PC-9 (cell line): ENCODE data around the gene ARHGAP28. TPM values are rescaled to one million over a fixed set of nuclear protein-coding genes. Genes with fewer than 3 reads are reported as not detected.

Experiments used
- BruUV-seq: library from RNA; stranded (reverse); fragments of 400-500 nt; replicated peaks from 2 replicates; lab custom pipeline; 2021; lab: Mats Ljungman, UMichigan
- CTCF ChIA-PET: fragments of 300-600 bp; sonication (Branson Sonifier 250); formaldehyde crosslinking; loops from one replicate; lab custom pipeline; 2022; ENCODE audit warnings: antibody characterized with exemption; lab: Charles Lee
- POLR2A ChIA-PET: fragments of 300-600 bp; sonication (Branson Sonifier 250); formaldehyde crosslinking; loops from one replicate; lab custom pipeline; 2022; ENCODE audit warnings: antibody characterized with exemption; ENCODE audit not compliant: unreplicated experiment; lab: Charles Lee
- DNase-seq, 2 experiments: peaks; one replicate each; pipeline versions ENCODE4 v3.0.0 to v3.0.0-alpha.2; 2015 to 2022; ENCODE audit warnings: mixed read lengths in 1 of 2
- H2AFZ ChIP-seq: fragments of 200-600 bp; sonication (generic); 2 replicates; pipeline ENCODE4 v1.8.1; 2017; ENCODE audit warnings: antibody characterized with exemption
- H3F3A ChIP-seq: fragments of 200-600 bp; sonication (generic); 2 replicates; pipeline ENCODE4 v1.8.1; 2017; ENCODE audit warnings: antibody characterized with exemption, mild to moderate bottlenecking, low read depth; ENCODE audit not compliant: insufficient read depth
- H3K27ac ChIP-seq: fragments of 200-600 bp; sonication (generic); 2 replicates; pipeline ENCODE4 v1.6.1; 2016; ENCODE audit warnings: mixed run types
- H3K27me3 ChIP-seq: fragments of 200-600 bp; sonication (generic); 2 replicates; pipeline ENCODE4 v1.6.1; 2016; ENCODE audit warnings: low read depth, mixed run types; ENCODE audit not compliant: insufficient read depth
- H3K36me3 ChIP-seq: fragments of 200-600 bp; sonication (generic); 2 replicates; pipeline ENCODE4 v1.6.1; 2016; ENCODE audit warnings: low read depth, mixed run types
- H3K4me1 ChIP-seq: fragments of 200-600 bp; sonication (generic); replicated peaks from 2 replicates; pipeline ENCODE4 v1.6.1; 2016; ENCODE audit warnings: mixed run types; ENCODE audit not compliant: insufficient read depth
- H3K4me2 ChIP-seq: fragments of 200-600 bp; sonication (generic); 2 replicates; pipeline ENCODE4 v1.6.1; 2017; ENCODE audit warnings: mixed run types
- H3K4me3 ChIP-seq: fragments of 200-600 bp; sonication (generic); 2 replicates; pipeline ENCODE4 v1.6.1; 2016; ENCODE audit warnings: mixed run types
- H3K79me2 ChIP-seq: fragments of 200-600 bp; sonication (generic); 2 replicates; pipeline ENCODE4 v1.6.1; 2017; ENCODE audit warnings: low read depth, mixed run types
- H3K9me2 ChIP-seq: fragments of 200-600 bp; sonication (generic); 2 replicates; pipeline ENCODE4 v1.8.1; 2017; ENCODE audit warnings: mild to moderate bottlenecking; ENCODE audit not compliant: insufficient read depth
- H3K9me3 ChIP-seq: fragments of 200-600 bp; sonication (generic); 2 replicates; pipeline ENCODE4 v1.8.1; 2016; ENCODE audit warnings: low read depth; ENCODE audit not compliant: insufficient read depth
- H4K20me1 ChIP-seq: fragments of 200-600 bp; sonication (generic); 2 replicates; pipeline ENCODE4 v1.8.1; 2017; ENCODE audit not compliant: insufficient read depth
- EZH2 ChIP-seq: fragments of 200-600 bp; sonication (generic); IDR thresholded peaks from 2 replicates; pipeline ENCODE4 v1.8.0; 2017; ENCODE audit warnings: antibody characterized with exemption, low read depth
- intact Hi-C: fragments of 100-400 bp; cut with micrococcal nuclease; formaldehyde crosslinking; loops from one replicate; pipeline ENCODE4 v1.10.0; 2022; ENCODE audit not compliant: unreplicated experiment
- total RNA-seq: library from RNA; stranded (reverse); gene quantifications from 2 replicates; pipeline ENCODE4 v1.2.3, GENCODE V29; 2021
- TF ChIP-seq, protein P1 (sequence below): fragments of 200-600 bp; sonication (generic); conservative IDR thresholded peaks from 2 replicates; pipeline ENCODE4 v1.6.1; 2017; ENCODE audit warnings: mixed run types, antibody characterized with exemption, mild to moderate bottlenecking, moderate library complexity

The ARHGAP28 gene
- total RNA-seq, 1 experiment from 2014 or later: not detected

DNA sequence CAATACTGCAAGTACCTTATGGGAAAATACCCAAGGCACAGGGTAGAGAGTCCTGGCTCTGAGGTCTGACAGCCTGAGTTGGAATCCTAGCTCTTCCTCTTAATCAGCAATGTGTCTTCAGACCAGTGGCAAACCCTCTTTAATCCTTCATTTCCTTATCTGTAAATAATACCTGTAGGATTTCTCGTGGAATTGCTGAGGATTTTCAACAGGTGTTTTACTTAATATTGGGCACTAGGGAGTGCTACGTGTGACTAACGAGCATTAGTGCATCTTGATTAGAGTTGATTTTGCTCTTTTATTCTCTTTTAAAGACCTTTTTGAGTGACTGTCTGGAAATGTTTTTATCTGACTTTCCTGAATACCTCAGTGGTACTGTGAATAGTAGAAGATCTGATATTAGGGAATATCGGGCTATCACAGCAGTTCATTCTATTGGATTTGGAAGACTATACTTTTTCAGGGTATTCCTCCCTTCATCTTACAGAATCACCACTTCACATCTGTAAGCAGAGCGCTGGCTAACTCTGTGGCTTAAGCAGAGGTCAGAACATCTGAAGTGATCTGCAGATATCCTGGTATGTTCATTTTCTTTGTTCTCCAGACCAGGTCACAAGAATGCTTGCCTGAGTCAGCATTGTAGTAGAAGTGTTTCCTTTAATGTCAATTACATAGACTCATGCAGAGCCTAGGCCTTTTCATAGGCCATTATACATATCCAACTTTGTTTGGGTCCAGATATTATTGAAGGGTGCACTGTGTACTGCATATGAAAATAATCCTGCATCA lies 49.1 kb downstream of the ARHGAP28 start:
- H3K4me3 ChIP-seq: no peak overlapping the region
- intact Hi-C loops: no loop called here
- H3K4me1 ChIP-seq: no peaks in the 10 kb centered on the region
- no peak for TF ChIP-seq EZH2
- TF ChIP-seq, protein P1, sequence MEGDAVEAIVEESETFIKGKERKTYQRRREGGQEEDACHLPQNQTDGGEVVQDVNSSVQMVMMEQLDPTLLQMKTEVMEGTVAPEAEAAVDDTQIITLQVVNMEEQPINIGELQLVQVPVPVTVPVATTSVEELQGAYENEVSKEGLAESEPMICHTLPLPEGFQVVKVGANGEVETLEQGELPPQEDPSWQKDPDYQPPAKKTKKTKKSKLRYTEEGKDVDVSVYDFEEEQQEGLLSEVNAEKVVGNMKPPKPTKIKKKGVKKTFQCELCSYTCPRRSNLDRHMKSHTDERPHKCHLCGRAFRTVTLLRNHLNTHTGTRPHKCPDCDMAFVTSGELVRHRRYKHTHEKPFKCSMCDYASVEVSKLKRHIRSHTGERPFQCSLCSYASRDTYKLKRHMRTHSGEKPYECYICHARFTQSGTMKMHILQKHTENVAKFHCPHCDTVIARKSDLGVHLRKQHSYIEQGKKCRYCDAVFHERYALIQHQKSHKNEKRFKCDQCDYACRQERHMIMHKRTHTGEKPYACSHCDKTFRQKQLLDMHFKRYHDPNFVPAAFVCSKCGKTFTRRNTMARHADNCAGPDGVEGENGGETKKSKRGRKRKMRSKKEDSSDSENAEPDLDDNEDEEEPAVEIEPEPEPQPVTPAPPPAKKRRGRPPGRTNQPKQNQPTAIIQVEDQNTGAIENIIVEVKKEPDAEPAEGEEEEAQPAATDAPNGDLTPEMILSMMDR: no peak
- H3K79me2 ChIP-seq: no peaks in the 10 kb centered on the region
- H3K9me2 ChIP-seq: no peaks in the 10 kb centered on the region
- H3K9me3 ChIP-seq: no peaks in the 10 kb centered on the region
- H3K36me3 ChIP-seq: no peaks in the 10 kb centered on the region
- no peak overlapping the region for H3K27ac ChIP-seq
- ChIA-PET CTCF (no interaction called here), POLR2A (no interaction called here)
- H3F3A ChIP-seq: no peaks in the 10 kb centered on the region
- H3K4me2 ChIP-seq: no peak overlapping the region
- no peaks in the 10 kb centered on the region for H4K20me1 ChIP-seq
- peaks cover 22% of the 10 kb centered on the region for H3K27me3 ChIP-seq
- no peak for DNase-seq
- H2AFZ ChIP-seq: no peak overlapping the region
- no TSS peak for BruUV-seq

DNA sequence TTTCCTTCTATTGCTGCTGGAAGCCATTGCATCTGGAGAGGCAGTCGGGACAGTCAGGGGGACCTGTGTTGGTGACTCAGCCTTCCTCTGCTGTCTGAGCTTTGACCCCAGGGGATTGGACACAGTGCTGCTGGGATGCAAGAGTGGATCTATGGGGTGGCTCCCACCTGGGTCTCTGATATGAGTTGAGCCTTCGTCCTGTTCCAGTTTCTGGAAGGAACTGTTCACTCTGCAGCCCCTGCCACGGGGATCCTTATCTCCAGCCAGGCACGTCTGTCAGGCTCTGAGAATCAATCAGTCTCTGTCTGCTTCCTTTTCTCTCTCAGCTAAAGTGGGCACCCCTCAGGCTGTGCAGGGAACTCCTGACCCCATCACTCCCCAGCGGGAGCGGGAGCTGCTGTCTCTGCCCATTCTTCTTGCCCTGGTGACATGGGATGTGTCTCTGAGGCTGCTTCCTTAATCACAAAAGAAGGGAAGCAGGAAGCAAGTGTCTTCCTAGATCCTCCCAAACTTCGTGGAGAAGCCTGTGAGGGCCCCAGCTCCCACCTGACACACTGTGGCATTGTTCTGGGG lies 51.7 kb downstream of the ARHGAP28 start:
- Histone ChIP-seq H3K9me3 (no peaks in the 10 kb centered on the region), H3K79me2 (no peaks in the 10 kb centered on the region), H3K4me3 (no peak overlapping the region), H3K4me1 (no peaks in the 10 kb centered on the region), H3K36me3 (no peaks in the 10 kb centered on the region), H4K20me1 (no peaks in the 10 kb centered on the region; the same call in 1 of the 2 replicates), H3K27me3 (no peaks in the 10 kb centered on the region), H3F3A (no peaks in the 10 kb centered on the region), H3K9me2 (no peaks in the 10 kb centered on the region), H3K4me2 (no peak overlapping the region), H3K27ac (no peak overlapping the region), H2AFZ (no peak overlapping the region)
- no TSS peak for BruUV-seq
- intact Hi-C loops: no loop called here
- POLR2A ChIA-PET: no interaction called here
- no peak for DNase-seq
- CTCF ChIA-PET: no interaction called here
- TF ChIP-seq, protein P1: no peak
- no peak for TF ChIP-seq EZH2

DNA sequence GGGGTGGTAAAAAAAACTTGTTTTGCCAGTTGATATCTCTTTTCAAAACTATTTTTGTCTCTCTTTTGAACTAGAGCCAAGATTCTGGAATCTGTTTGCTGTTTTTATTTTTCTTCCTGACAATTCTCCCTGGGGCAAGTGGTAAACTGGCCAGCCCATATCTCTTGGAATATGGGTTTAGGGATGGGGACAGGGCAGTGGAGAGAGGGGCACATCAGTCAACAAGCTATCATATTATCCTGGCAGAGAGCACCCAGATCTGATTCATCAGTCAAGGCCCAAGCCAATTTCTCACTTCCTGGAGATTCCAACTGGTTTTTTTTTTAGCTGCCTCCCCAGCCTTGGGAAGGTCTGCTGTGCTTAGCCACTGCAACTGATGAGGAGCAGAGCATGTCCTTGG lies 52.3 kb downstream of the ARHGAP28 start:
- POLR2A ChIA-PET: no interaction called here
- Histone ChIP-seq H3K27ac (no peak overlapping the region), H3K79me2 (no peaks in the 10 kb centered on the region), H3K9me2 (no peaks in the 10 kb centered on the region), H2AFZ (no peak overlapping the region), H3K36me3 (no peaks in the 10 kb centered on the region), H3K9me3 (no peaks in the 10 kb centered on the region), H3K4me2 (no peak overlapping the region), H3K4me3 (no peak overlapping the region), H3F3A (no peaks in the 10 kb centered on the region), H4K20me1 (no peaks in the 10 kb centered on the region; the same call in 1 of the 2 replicates), H3K27me3 (no peaks in the 10 kb centered on the region), H3K4me1 (no peaks in the 10 kb centered on the region)
- TF ChIP-seq, protein P1: no peak
- no peak for TF ChIP-seq EZH2
- CTCF ChIA-PET: no interaction called here
- intact Hi-C loops: no loop called here
- no TSS peak for BruUV-seq
- DNase-seq: no peak
